K562 (cell line): ENCODE results near the gene ADD2. TPM values are rescaled to one million over a fixed set of nuclear protein-coding genes. Genes with fewer than 3 reads are reported as not detected.
"Not testable (repeated sequence)": the region's sequence is repeated elsewhere in the genome, so short reads cannot be mapped to it uniquely, and the experiment has no call there.

Experiments used
- ATAC-seq: fragments of 200-7000 bp; cut with Tn5 transposase; 3 replicates; pipeline ENCODE4 v1.9.1; 2020; ENCODE audit warnings: moderate library complexity
- BruUV-seq: library from RNA; stranded (reverse); fragments of 400-500 nt; replicated peaks from 2 replicates; lab custom pipeline; 2021; lab: Mats Ljungman, UMichigan
- CTCF ChIA-PET: fragments of 300-600 bp; formaldehyde crosslinking; extraction: SDS; loops from one replicate; lab custom pipeline; 2021; ENCODE audit warnings: low intra/inter-chr PET ratio; lab: Yijun Ruan, JAX
- POLR2A ChIA-PET: fragments of 300-600, 350-650 bp; sonication (Branson Sonifier 250); formaldehyde crosslinking; extraction: SDS; loops from one replicate; lab custom pipeline; 2021; ENCODE audit warnings: antibody characterized with exemption, inconsistent platforms; lab: Yijun Ruan, JAX
- DNase-seq, 4 experiments: peaks; one replicate each; pipeline versions ENCODE4 v3.0.0 to v3.0.0-alpha.2; 2011 to 2018; ENCODE audit warnings: low spot score in 3 of 4, mixed read lengths in 3 of 4; ENCODE audit errors: extremely low read depth in 1 of 4
- FAIRE-seq: peaks from 2 replicates; lab custom pipeline; 2011; peaks lifted over from hg19 to GRCh38; lab: Jason Lieb, UNC
- H2AFZ ChIP-seq: 2 replicates; pipeline ENCODE4 v1.6.0; 2011; ENCODE audit warnings: low read depth, low read length, control low read depth, inconsistent platforms
- H3K27ac ChIP-seq: fragments of 200-600 bp; 3 replicates; pipeline ENCODE4 v1.8.0; 2011; ENCODE audit warnings: low read depth, mild to moderate bottlenecking, control low read depth, inconsistent platforms, low read length, moderate library complexity, mixed read lengths; ENCODE audit errors: extremely low read depth
- H3K27me3 ChIP-seq, 2 experiments: fragments of 300-600 bp in 1 of 2; 2 replicates in 1 of 2; 3 replicates in 1 of 2; pipeline versions ENCODE4 v1.6.0 to v1.8.0; 2011; ENCODE audit warnings: inconsistent platforms in 2 of 2, low read length in 2 of 2, mild to moderate bottlenecking in 1 of 2, mixed read lengths in 1 of 2, moderate library complexity in 1 of 2; ENCODE audit not compliant: control insufficient read depth in 2 of 2, insufficient read depth in 2 of 2
- H3K36me3 ChIP-seq: fragments of 300-600 bp; 3 replicates; pipeline ENCODE4 v1.8.0; 2011; ENCODE audit warnings: mild to moderate bottlenecking, low read length, inconsistent platforms; ENCODE audit not compliant: control insufficient read depth, insufficient read depth
- H3K4me1 ChIP-seq, 2 experiments: fragments of 200-600 bp in 1 of 2; replicated peaks in 1 of 2; 2 replicates in 1 of 2; 3 replicates in 1 of 2; pipeline versions ENCODE4 v1.5.1 to v1.8.0; 2011; ENCODE audit warnings: inconsistent platforms in 2 of 2, low read length in 2 of 2, mild to moderate bottlenecking in 1 of 2, mixed read lengths in 1 of 2, moderate library complexity in 1 of 2; ENCODE audit not compliant: control insufficient read depth in 2 of 2, insufficient read depth in 2 of 2
- H3K4me2 ChIP-seq: 2 replicates; pipeline ENCODE4 v1.6.1; 2011; ENCODE audit warnings: low read length, control low read depth, inconsistent platforms, mixed read lengths; ENCODE audit not compliant: insufficient read depth
- H3K4me3 ChIP-seq: fragments of 200-600 bp; sonication (generic), shearing (Covaris generic); 2 replicates; pipeline ENCODE4 v1.5.1; 2016; ENCODE audit warnings: control low read depth, inconsistent platforms
- H3K79me2 ChIP-seq: fragments of 200-600 bp; 3 replicates; pipeline ENCODE4 v1.8.0; 2011; ENCODE audit warnings: low read length, inconsistent platforms; ENCODE audit not compliant: control insufficient read depth, insufficient read depth
- H3K9ac ChIP-seq, 2 experiments: 2 replicates each; pipeline versions ENCODE4 v1.6.0 to v1.6.1; 2011; ENCODE audit warnings: low read depth in 2 of 2, low read length in 2 of 2, control low read depth in 1 of 2, inconsistent platforms in 1 of 2, mild to moderate bottlenecking in 1 of 2, mixed read lengths in 1 of 2; ENCODE audit not compliant: insufficient read depth in 1 of 2
- H3K9me1 ChIP-seq: one replicate; pipeline ENCODE4 v1.6.0; 2011; ENCODE audit warnings: inconsistent platforms, mild to moderate bottlenecking, low read length, moderate library complexity; ENCODE audit not compliant: control insufficient read depth, insufficient read depth
- H3K9me3 ChIP-seq: replicated peaks from 2 replicates; pipeline ENCODE4 v1.5.1; 2011; ENCODE audit warnings: low read depth, low read length, inconsistent platforms; ENCODE audit not compliant: control insufficient read depth, insufficient read depth
- H4K20me1 ChIP-seq: replicated peaks from 2 replicates; pipeline ENCODE4 v1.6.1; 2011; ENCODE audit warnings: low read length, inconsistent platforms, mixed read lengths; ENCODE audit not compliant: control insufficient read depth, insufficient read depth
- ARID2 ChIP-seq: fragments of 450-650 bp; IDR thresholded peaks from 2 replicates; pipeline ENCODE4 v1.6.1; 2017; ENCODE audit warnings: antibody characterized with exemption, mild to moderate bottlenecking
- GATAD2B ChIP-seq: fragments of 450-650 bp; IDR thresholded peaks from 2 replicates; pipeline ENCODE4 v1.6.1; 2017; ENCODE audit warnings: mild to moderate bottlenecking, borderline replicate concordance
- NFE2 ChIP-seq: IDR thresholded peaks from 2 replicates; pipeline ENCODE4 v1.6.1; 2014; ENCODE audit warnings: antibody characterized with exemption, low read depth
- SMC3 ChIP-seq: conservative IDR thresholded peaks from 2 replicates; pipeline ENCODE4 v1.6.1; 2011; ENCODE audit warnings: low read depth, low read length, improper control_type of control experiment; ENCODE audit not compliant: insufficient read depth
- ZNF384 ChIP-seq: IDR thresholded peaks from 2 replicates; pipeline ENCODE4 v1.6.1; 2012; ENCODE audit warnings: low read depth, low read length, improper control_type of control experiment
- WGBS: fragments of 100-300 bp; shearing (Covaris generic); methylation state at CpG from one replicate; pipeline ENCODE4 v1.1.6; 2016; ENCODE audit warnings: low coverage, mixed read lengths; ENCODE audit not compliant: insufficient coverage; ENCODE audit errors: missing lambda C conversion rate; 5-methylcytosine and 5-hydroxymethylcytosine counted together
- in situ Hi-C: fragments of 300-500 bp; cut with MboI; formaldehyde crosslinking; loops from 4 replicates; pipeline ENCODE4 v1.15.0; 2018; ENCODE audit warnings: inconsistent platforms, mixed read lengths
- intact Hi-C: fragments of 100-400 bp; cut with micrococcal nuclease; formaldehyde crosslinking; loops from 2 replicates; pipeline ENCODE4 v1.14.2; 2022
- polyA plus RNA-seq, 8 experiments: library from polyadenylated mRNA; depleted of rRNA in 4 of 8; stranded (reverse) in 5 of 8; unstranded in 3 of 8; fragments of >200 nt; fragmentation: Nextera tagmentation in 2 of 8; fragmentation: Illumina TruSeq in 1 of 8; extraction: Ambion mirVana in 2 of 8; extraction: Trizol in 1 of 8; gene quantifications; 2 replicates each; pipeline versions ENCODE4 v1.2.1 to v1.2.3, GENCODE V29; 2011 to 2014; ENCODE audit warnings: inconsistent platforms in 1 of 8, missing spikeins in 1 of 8
- total RNA-seq, 7 experiments: library from RNA; depleted of rRNA in 6 of 7; stranded (reverse); fragments of >200 nt in 6 of 7; fragmentation: Illumina TruSeq in 2 of 7; extraction: Trizol in 2 of 7; gene quantifications; 2 replicates each; pipeline versions ENCODE4 v1.2.1 to v1.2.3, GENCODE V29; 2011 to 2021; ENCODE audit warnings: low replicate concordance in 1 of 7
- TF ChIP-seq, protein P1 (sequence below): fragments of 200-800 bp; sonication (Bioruptor generic); IDR thresholded peaks from 2 replicates; pipeline ENCODE4 v1.6.1; 2017; ENCODE audit warnings: missing genetic modification characterization, missing compliant biosample characterization
- TF ChIP-seq, protein P2 (sequence below), 2 experiments: fragments of 450-650 bp; formaldehyde crosslinking in 1 of 2; IDR thresholded peaks; 2 replicates each; pipeline versions ENCODE4 v1.4.0 to v1.6.1; 2014 to 2020; ENCODE audit warnings: mild to moderate bottlenecking in 2 of 2, borderline replicate concordance in 1 of 2, low read depth in 1 of 2
- TF ChIP-seq, protein P3 (sequence below), 3 experiments: IDR thresholded peaks in 2 of 3; conservative IDR thresholded peaks in 1 of 3; 2 replicates each; pipeline ENCODE4 v1.5.1; 2011 to 2012; ENCODE audit warnings: low read length in 3 of 3, mild to moderate bottlenecking in 3 of 3, control low read depth in 2 of 3, improper control_type of control experiment in 1 of 3, inconsistent platforms in 1 of 3, low read depth in 1 of 3, mixed read lengths in 1 of 3, moderate library complexity in 1 of 3; ENCODE audit not compliant: insufficient read depth in 2 of 3

ADD2 gene
- total and polyA plus RNA-seq, 9 of the 15 experiments (the other 6 are each of a cell fraction or from before 2014, with no cell fraction given) = 3.5 to 63.0 (median 36.2) TPM

DNA sequence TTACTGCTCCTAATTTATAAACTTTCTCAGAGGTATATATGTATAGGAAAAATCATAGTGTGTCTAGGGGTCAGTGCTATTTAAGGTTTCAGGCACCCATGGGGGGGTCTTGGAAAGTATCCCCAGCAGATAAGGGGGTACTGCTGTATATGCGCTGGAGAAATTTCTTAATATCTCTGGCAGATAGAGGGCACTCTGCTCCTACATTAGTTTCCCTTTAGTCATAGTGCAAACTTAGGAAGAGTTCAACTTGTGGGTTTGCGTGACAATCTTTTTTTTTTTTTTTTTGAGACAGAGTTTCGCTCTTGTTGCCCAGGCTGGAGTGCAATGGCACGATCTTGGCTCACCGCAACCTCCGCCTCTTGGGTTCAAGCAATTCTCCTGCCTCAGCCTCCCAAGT is 112.8 kb downstream of the ADD2 start:
- ATAC-seq = peak; percentile 91
- peak in 2 of 4 experiments; percentile 24 to 48 for DNase-seq
- H3K27me3 ChIP-seq, H4K20me1 ChIP-seq, H3K4me3 ChIP-seq, H3K9me3 ChIP-seq, H3K9me1 ChIP-seq, H3K4me2 ChIP-seq, H3K4me1 ChIP-seq, H3K9ac ChIP-seq, BruUV-seq, H3K27ac ChIP-seq, H3K36me3 ChIP-seq, FAIRE-seq, H2AFZ ChIP-seq, POLR2A ChIA-PET, H3K79me2 ChIP-seq: not testable (repeated sequence)
- CTCF ChIA-PET = interaction anchor here (0.5 to 3.0 kb wide), 8 partner anchors 113 to 1290 kb away, joined by 3 to 20 read pairs (median 4); partner anchors contain the start of gene ADD2
- intact Hi-C loops = loop anchor here (1.0 kb wide), 1 partner anchor 130 kb away; no protein-coding TSS in a partner anchor
- in situ Hi-C loops = loop anchor here (5.0 kb wide), 1 partner anchor 127 kb away; no protein-coding TSS in a partner anchor
- WGBS = 29% methylated on average over 3 of the region's 6 CpGs
- TF ChIP-seq ZNF384 (peak; percentile 64), SMC3 (peak; percentile 59), GATAD2B (0 out of 2 replicates have a peak, but pooled peaks have one; percentile 20), NFE2 (0 out of 2 replicates have a peak, but pooled peaks have one; percentile 24), ARID2 (peak; percentile 61; the same call in 1 of the 2 replicates)
- TF ChIP-seq, protein P1, sequence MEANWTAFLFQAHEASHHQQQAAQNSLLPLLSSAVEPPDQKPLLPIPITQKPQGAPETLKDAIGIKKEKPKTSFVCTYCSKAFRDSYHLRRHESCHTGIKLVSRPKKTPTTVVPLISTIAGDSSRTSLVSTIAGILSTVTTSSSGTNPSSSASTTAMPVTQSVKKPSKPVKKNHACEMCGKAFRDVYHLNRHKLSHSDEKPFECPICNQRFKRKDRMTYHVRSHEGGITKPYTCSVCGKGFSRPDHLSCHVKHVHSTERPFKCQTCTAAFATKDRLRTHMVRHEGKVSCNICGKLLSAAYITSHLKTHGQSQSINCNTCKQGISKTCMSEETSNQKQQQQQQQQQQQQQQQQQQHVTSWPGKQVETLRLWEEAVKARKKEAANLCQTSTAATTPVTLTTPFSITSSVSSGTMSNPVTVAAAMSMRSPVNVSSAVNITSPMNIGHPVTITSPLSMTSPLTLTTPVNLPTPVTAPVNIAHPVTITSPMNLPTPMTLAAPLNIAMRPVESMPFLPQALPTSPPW (CRISPR knock-in tag) = 0 out of 2 replicates have a peak, but pooled peaks have one; percentile 20
- TF ChIP-seq, protein P2, sequence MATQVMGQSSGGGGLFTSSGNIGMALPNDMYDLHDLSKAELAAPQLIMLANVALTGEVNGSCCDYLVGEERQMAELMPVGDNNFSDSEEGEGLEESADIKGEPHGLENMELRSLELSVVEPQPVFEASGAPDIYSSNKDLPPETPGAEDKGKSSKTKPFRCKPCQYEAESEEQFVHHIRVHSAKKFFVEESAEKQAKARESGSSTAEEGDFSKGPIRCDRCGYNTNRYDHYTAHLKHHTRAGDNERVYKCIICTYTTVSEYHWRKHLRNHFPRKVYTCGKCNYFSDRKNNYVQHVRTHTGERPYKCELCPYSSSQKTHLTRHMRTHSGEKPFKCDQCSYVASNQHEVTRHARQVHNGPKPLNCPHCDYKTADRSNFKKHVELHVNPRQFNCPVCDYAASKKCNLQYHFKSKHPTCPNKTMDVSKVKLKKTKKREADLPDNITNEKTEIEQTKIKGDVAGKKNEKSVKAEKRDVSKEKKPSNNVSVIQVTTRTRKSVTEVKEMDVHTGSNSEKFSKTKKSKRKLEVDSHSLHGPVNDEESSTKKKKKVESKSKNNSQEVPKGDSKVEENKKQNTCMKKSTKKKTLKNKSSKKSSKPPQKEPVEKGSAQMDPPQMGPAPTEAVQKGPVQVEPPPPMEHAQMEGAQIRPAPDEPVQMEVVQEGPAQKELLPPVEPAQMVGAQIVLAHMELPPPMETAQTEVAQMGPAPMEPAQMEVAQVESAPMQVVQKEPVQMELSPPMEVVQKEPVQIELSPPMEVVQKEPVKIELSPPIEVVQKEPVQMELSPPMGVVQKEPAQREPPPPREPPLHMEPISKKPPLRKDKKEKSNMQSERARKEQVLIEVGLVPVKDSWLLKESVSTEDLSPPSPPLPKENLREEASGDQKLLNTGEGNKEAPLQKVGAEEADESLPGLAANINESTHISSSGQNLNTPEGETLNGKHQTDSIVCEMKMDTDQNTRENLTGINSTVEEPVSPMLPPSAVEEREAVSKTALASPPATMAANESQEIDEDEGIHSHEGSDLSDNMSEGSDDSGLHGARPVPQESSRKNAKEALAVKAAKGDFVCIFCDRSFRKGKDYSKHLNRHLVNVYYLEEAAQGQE (IDR thresholded peaks at IDR 0.05; ENCODE audit: borderline replicate concordance) = peak; percentile 73; the same call in 1 of the 2 replicates
- TF ChIP-seq, protein P2 (CRISPR knock-in tag; IDR thresholded peaks at IDR 0.05; ENCODE audit: low read depth) = not testable (repeated sequence)
- TF ChIP-seq, protein P3, sequence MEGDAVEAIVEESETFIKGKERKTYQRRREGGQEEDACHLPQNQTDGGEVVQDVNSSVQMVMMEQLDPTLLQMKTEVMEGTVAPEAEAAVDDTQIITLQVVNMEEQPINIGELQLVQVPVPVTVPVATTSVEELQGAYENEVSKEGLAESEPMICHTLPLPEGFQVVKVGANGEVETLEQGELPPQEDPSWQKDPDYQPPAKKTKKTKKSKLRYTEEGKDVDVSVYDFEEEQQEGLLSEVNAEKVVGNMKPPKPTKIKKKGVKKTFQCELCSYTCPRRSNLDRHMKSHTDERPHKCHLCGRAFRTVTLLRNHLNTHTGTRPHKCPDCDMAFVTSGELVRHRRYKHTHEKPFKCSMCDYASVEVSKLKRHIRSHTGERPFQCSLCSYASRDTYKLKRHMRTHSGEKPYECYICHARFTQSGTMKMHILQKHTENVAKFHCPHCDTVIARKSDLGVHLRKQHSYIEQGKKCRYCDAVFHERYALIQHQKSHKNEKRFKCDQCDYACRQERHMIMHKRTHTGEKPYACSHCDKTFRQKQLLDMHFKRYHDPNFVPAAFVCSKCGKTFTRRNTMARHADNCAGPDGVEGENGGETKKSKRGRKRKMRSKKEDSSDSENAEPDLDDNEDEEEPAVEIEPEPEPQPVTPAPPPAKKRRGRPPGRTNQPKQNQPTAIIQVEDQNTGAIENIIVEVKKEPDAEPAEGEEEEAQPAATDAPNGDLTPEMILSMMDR (IDR thresholded peaks at IDR 0.05 in 2 of 3, conservative IDR thresholded peaks at IDR 0.05 in 1 of 3; ENCODE audit: insufficient read depth in 2 of 3, low read depth in 1 of 3, low read length in 3 of 3) = peak; percentile 47 to 72 (median 54); a peak in 5 of 6 replicates
